ENCODE data around the gene METTL21A. TPM values are rescaled to one million over a fixed set of nuclear protein-coding genes. Genes with fewer than 3 reads are reported as not detected.

The METTL21A gene
- total and polyA plus RNA-seq, 2 experiments from 2014 or later = 86.0 to 118 TPM

DNA sequence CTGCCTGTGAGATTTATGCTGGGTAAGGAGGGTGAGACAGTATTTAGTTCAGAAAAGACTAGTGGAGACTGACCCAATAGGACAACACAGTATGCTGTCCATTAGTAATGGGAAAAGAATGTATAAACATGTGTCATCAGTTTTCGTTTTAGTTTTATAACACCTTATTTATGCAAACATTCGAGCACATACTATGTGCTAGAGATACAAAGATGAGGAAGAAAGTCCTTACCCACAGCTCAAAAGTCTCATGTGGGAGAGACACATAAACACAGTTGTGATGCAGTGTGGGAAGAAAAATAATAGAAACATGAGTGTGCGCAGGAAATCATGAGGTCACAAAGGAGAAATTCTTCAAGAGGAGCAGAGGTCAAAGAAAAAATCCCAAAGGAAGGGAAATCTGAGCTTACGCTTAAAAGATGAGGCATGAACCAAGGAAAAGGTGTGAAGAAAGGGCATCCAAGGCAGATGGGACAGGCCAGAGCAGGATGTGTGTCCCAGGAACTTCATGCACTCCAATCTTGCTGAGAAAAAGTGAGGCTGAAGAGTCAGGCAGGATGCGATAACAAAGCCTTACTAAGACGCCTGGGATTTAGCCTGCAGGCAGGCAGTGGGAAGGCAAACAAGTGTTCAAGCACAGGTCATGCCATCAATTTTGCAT lies 8.1 kb downstream of the METTL21A start:
- 0 out of 2 replicates have a peak, but pooled peaks cover 4% of the 10 kb centered on the region for H3F3A ChIP-seq (replicated peaks; ENCODE audit: low read depth)
- H3K79me2 ChIP-seq (replicated peaks; ENCODE audit: insufficient read depth) = peaks cover 17% of the 10 kb centered on the region
- no peaks in the 10 kb centered on the region for H3K4me1 ChIP-seq (ENCODE audit: insufficient read depth)
- Mint-ChIP-seq H3K4me3 (no peak overlapping the region; the same call in 2 of the 3 replicates), H3K27me3 (ENCODE audit: insufficient read depth, low read depth, poor library complexity) (peaks cover 4% of the 10 kb centered on the region), H3K36me3 (ENCODE audit: low read depth) (peaks cover 85% of the 10 kb centered on the region), H3K4me1 (peaks cover 4% of the 10 kb centered on the region; the same call in 2 of the 3 replicates), H3K27ac (no peak overlapping the region), H3K9me3 (no peaks in the 10 kb centered on the region)
- H3K4me2 ChIP-seq = no peak overlapping the region
- H3K4me3 ChIP-seq = no peak overlapping the region
- H3K9me2 ChIP-seq (ENCODE audit: insufficient read depth) = no peaks in the 10 kb centered on the region
- ATAC-seq (no peak), DNase-seq (ENCODE audit: low spot score) (peak; percentile 35)
- no peak for TF ChIP-seq STAT1 (IDR thresholded peaks at IDR 0.05; ENCODE audit: unreplicated experiment)
- no peak for TF ChIP-seq POLR2AphosphoS5 (IDR thresholded peaks at IDR 0.05; ENCODE audit: low read depth)
- no peak for TF ChIP-seq EZH2phosphoT487 (IDR thresholded peaks at IDR 0.05; ENCODE audit: unreplicated experiment)
- no peak for TF ChIP-seq ZNF462 (CRISPR knock-in tag; IDR thresholded peaks at IDR 0.05)
- TF ChIP-seq EZH2 (IDR thresholded peaks at IDR 0.05; ENCODE audit: low read depth, unreplicated experiment) = no peak
- no peak for TF ChIP-seq ETS1 (IDR thresholded peaks at IDR 0.05)
- TF ChIP-seq CREB1 (CRISPR knock-in tag; IDR thresholded peaks at IDR 0.05; ENCODE audit: low read depth) = no peak
- no peak for TF ChIP-seq ZNF331 (CRISPR knock-in tag; IDR thresholded peaks at IDR 0.05; ENCODE audit: low read depth)
- TF ChIP-seq, protein P1, sequence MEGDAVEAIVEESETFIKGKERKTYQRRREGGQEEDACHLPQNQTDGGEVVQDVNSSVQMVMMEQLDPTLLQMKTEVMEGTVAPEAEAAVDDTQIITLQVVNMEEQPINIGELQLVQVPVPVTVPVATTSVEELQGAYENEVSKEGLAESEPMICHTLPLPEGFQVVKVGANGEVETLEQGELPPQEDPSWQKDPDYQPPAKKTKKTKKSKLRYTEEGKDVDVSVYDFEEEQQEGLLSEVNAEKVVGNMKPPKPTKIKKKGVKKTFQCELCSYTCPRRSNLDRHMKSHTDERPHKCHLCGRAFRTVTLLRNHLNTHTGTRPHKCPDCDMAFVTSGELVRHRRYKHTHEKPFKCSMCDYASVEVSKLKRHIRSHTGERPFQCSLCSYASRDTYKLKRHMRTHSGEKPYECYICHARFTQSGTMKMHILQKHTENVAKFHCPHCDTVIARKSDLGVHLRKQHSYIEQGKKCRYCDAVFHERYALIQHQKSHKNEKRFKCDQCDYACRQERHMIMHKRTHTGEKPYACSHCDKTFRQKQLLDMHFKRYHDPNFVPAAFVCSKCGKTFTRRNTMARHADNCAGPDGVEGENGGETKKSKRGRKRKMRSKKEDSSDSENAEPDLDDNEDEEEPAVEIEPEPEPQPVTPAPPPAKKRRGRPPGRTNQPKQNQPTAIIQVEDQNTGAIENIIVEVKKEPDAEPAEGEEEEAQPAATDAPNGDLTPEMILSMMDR (conservative IDR thresholded peaks at IDR 0.05; ENCODE audit: low read depth in 2 of 2) = no peak
- TF ChIP-seq ZNF114 (CRISPR knock-in tag; IDR thresholded peaks at IDR 0.05) = no peak
- no peak for TF ChIP-seq NANOG (IDR thresholded peaks at IDR 0.05; ENCODE audit: borderline replicate concordance)
- no peak for TF ChIP-seq REST (IDR thresholded peaks at IDR 0.05; ENCODE audit: unreplicated experiment)
- TF ChIP-seq JUNB (IDR thresholded peaks at IDR 0.05; ENCODE audit: unreplicated experiment) = no peak
- H3K27me3 ChIP-seq (ENCODE audit: insufficient read depth) = no peaks in the 10 kb centered on the region
- peaks cover 21% of the 10 kb centered on the region for H4K20me1 ChIP-seq (replicated peaks; ENCODE audit: insufficient read depth)
- peaks cover 57% of the 10 kb centered on the region for H3K36me3 ChIP-seq (ENCODE audit: insufficient read depth)
- H3K27ac ChIP-seq (ENCODE audit: low read depth) = no peak overlapping the region
- no peak overlapping the region for H2AFZ ChIP-seq
